LNCAP (cell line): ENCODE data around the gene ABI2.
A peak's percentile ranks its signal among the peaks of the same experiment; 100 is the strongest.

Experiments
- TF ChIP-seq, protein P1 (sequence below): fragments of 450-650 bp; IDR thresholded peaks from 2 replicates; pipeline ENCODE4 v1.5.1; 2017; ENCODE audit warnings: mild to moderate bottlenecking

The ABI2 gene

GRCh38 chr2:203451689-203452088 is 123.5 kb downstream of the ABI2 start:
- TF ChIP-seq, protein P1, sequence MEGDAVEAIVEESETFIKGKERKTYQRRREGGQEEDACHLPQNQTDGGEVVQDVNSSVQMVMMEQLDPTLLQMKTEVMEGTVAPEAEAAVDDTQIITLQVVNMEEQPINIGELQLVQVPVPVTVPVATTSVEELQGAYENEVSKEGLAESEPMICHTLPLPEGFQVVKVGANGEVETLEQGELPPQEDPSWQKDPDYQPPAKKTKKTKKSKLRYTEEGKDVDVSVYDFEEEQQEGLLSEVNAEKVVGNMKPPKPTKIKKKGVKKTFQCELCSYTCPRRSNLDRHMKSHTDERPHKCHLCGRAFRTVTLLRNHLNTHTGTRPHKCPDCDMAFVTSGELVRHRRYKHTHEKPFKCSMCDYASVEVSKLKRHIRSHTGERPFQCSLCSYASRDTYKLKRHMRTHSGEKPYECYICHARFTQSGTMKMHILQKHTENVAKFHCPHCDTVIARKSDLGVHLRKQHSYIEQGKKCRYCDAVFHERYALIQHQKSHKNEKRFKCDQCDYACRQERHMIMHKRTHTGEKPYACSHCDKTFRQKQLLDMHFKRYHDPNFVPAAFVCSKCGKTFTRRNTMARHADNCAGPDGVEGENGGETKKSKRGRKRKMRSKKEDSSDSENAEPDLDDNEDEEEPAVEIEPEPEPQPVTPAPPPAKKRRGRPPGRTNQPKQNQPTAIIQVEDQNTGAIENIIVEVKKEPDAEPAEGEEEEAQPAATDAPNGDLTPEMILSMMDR, result no peak

DNA sequence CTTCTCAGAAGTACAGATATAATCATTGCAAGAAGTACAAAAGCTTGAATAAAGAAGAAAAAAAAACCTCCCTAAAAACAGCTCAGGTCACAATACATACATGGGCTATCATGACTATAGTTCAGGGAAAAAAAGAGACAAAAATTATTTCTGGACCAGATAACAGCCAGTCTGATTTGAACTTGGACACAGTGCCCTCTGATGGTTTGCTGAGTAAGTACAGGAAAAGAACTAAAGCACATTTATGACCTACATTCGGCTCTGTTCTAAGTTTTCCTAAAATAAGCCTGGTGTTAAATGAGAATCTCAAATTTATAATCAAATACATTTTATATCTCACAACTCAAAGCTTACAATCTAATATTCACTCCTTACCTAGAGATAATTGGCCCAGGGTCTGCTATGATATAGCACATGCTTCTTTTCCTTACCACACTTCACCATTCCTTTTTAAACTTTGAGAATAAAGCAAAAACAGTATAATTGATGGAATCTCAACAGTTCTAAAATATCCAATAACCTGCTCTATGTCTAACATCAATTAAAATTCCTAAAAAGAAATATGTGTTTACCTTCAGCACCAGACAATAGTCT is 125.8 kb downstream of the ABI2 start:
- TF ChIP-seq, protein P1, result peak; percentile 70

DNA sequence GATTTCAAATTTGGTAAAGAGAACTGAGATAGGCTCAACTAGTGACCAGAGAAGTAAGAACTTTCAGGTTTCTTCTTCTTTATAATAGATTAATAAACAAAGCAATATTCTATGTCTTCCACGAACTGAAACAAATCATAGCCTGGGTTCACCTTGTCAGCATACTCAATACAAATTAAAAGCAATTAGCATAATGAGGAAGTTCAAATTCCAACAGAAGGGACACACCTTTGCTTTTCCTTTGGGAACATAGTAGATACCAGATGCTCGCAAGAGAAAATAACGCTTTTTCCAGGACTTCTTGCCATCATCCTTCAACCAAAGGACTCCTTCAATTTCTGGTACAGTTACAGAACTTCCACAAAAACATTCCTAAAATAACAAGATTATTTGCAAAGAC is 127.0 kb downstream of the ABI2 start:
- TF ChIP-seq, protein P1, result no peak

- TF ChIP-seq, protein P1, result no peak
Measured at GRCh38 chr2:203461746-203462145, 133.6 kb downstream of the ABI2 start.

GRCh38 chr2:203462308-203462707 is 134.1 kb downstream of the ABI2 start:
- TF ChIP-seq, protein P1, result no peak

GRCh38 chr2:203463266-203463678 is 135.1 kb downstream of the ABI2 start:
- TF ChIP-seq, protein P1, result no peak

- TF ChIP-seq, protein P1, result no peak
Measured at GRCh38 chr2:203469546-203469945, 141.4 kb downstream of the ABI2 start.

GRCh38 chr2:203470371-203470770 is 142.2 kb downstream of the ABI2 start:
- TF ChIP-seq, protein P1, result no peak
